GM12878 (cell line): Measurements from ENCODE around the gene TBC1D19. TPM values are rescaled to one million over a fixed set of nuclear protein-coding genes. Genes with fewer than 3 reads are reported as not detected.

ENCODE experiments used
- ATAC-seq: fragments of 200-7000 bp; cut with Tn5 transposase; 3 replicates; pipeline ENCODE4 v1.9.1; 2020; ENCODE audit warnings: mild to moderate bottlenecking, moderate library complexity
- BruUV-seq: library from RNA; stranded (reverse); fragments of 400-500 nt; replicated peaks from 2 replicates; lab custom pipeline; 2021; lab: Mats Ljungman, UMichigan
- CTCF ChIA-PET: fragments of 300-600 bp; sonication (Branson Sonifier 250); formaldehyde crosslinking; extraction: SDS; loops from one replicate; lab custom pipeline; 2021; ENCODE audit warnings: inconsistent platforms; lab: Yijun Ruan, JAX
- POLR2A ChIA-PET: fragments of 350-600 bp; formaldehyde crosslinking; extraction: SDS; loops from one replicate; lab custom pipeline; 2021; ENCODE audit warnings: inconsistent platforms; lab: Charles Lee
- RAD21 ChIA-PET: fragments of 300-600 bp; sonication (Branson Sonifier 250); formaldehyde crosslinking; loops from one replicate; lab custom pipeline; 2023; ENCODE audit warnings: antibody characterized with exemption; ENCODE audit not compliant: unreplicated experiment; lab: Charles Lee
- SMC1A ChIA-PET: fragments of 300-600 bp; sonication (Branson Sonifier 250); formaldehyde crosslinking; loops from one replicate; lab custom pipeline; 2023; ENCODE audit not compliant: unreplicated experiment, uncharacterized antibody; lab: Charles Lee
- DNase-seq: peaks from one replicate; pipeline ENCODE4 v3.0.0-alpha.2; 2011; ENCODE audit warnings: low read depth, low spot score
- FAIRE-seq: peaks from 3 replicates; lab custom pipeline; 2011; peaks lifted over from hg19 to GRCh38; lab: Jason Lieb, UNC
- H2AFZ ChIP-seq: 2 replicates; pipeline ENCODE4 v1.6.0; 2011; ENCODE audit warnings: low read depth, low read length, control low read depth; ENCODE audit not compliant: control insufficient read depth
- H3K27ac ChIP-seq: 2 replicates; pipeline ENCODE4 v1.5.1; 2011; ENCODE audit warnings: control low read depth; ENCODE audit not compliant: control insufficient read depth, insufficient read depth
- H3K27me3 ChIP-seq, 2 experiments: replicated peaks in 1 of 2; 2 replicates each; pipeline versions ENCODE4 v1.6.0 to v1.6.1; 2011; ENCODE audit warnings: low read length in 1 of 2; ENCODE audit not compliant: control insufficient read depth in 2 of 2, insufficient read depth in 2 of 2
- H3K36me3 ChIP-seq, 2 experiments: 2 replicates each; pipeline ENCODE4 v1.5.1; 2011; ENCODE audit warnings: low read length in 1 of 2; ENCODE audit not compliant: control insufficient read depth in 2 of 2, insufficient read depth in 2 of 2
- H3K4me1 ChIP-seq: 2 replicates; pipeline ENCODE4 v1.6.1; 2011; ENCODE audit warnings: mild to moderate bottlenecking, low read length, moderate library complexity, mixed read lengths; ENCODE audit not compliant: control insufficient read depth, insufficient read depth
- H3K4me2 ChIP-seq: 2 replicates; pipeline ENCODE4 v1.6.0; 2011; ENCODE audit warnings: control low read depth; ENCODE audit not compliant: control insufficient read depth, insufficient read depth
- H3K4me3 ChIP-seq: fragments of 200-600 bp; sonication (generic); 2 replicates; pipeline ENCODE4 v1.5.1; 2016
- H3K79me2 ChIP-seq: 2 replicates; pipeline ENCODE4 v1.6.0; 2011; ENCODE audit warnings: low read length; ENCODE audit not compliant: control insufficient read depth, insufficient read depth
- H3K9ac ChIP-seq: 2 replicates; pipeline ENCODE4 v1.8.0; 2011; ENCODE audit warnings: low read length, control low read depth, mixed read lengths; ENCODE audit not compliant: control insufficient read depth, insufficient read depth
- H3K9me3 ChIP-seq: replicated peaks from 3 replicates; pipeline ENCODE4 v1.5.1; 2011; ENCODE audit warnings: mild to moderate bottlenecking, low read length; ENCODE audit not compliant: control insufficient read depth, insufficient read depth
- H4K20me1 ChIP-seq: 2 replicates; pipeline ENCODE4 v1.6.0; 2011; ENCODE audit not compliant: control insufficient read depth, insufficient read depth
- E2F4 ChIP-seq: IDR thresholded peaks from 2 replicates; pipeline ENCODE4 v1.6.1; 2012; ENCODE audit warnings: low read depth, low read length, improper control_type of control experiment
- EP300 ChIP-seq, 2 experiments: fragments of 150-350 bp in 1 of 2; IDR thresholded peaks; 2 replicates each; pipeline ENCODE4 v1.6.1; 2011 to 2012; ENCODE audit warnings: low read depth in 2 of 2, low read length in 2 of 2, borderline replicate concordance in 1 of 2, improper control_type of control experiment in 1 of 2, inconsistent platforms in 1 of 2; ENCODE audit not compliant: control insufficient read depth in 1 of 2
- EZH2 ChIP-seq: IDR thresholded peaks from 2 replicates; pipeline ENCODE4 v1.6.1; 2012; ENCODE audit warnings: low read depth, mild to moderate bottlenecking, control low read depth, inconsistent platforms, low read length, borderline replicate concordance; ENCODE audit not compliant: control insufficient read depth
- MYB ChIP-seq: fragments of 150-350 bp; IDR thresholded peaks from 2 replicates; pipeline ENCODE4 v1.6.1; 2014; ENCODE audit warnings: mild to moderate bottlenecking, low read depth, low read length, borderline replicate concordance
- SMARCA5 ChIP-seq: fragments of 450-650 bp; IDR thresholded peaks from 2 replicates; pipeline ENCODE4 v1.6.1; 2017; ENCODE audit warnings: mild to moderate bottlenecking
- WGBS: methylation state at CpG from one replicate; pipeline ENCODE4 v1.1.6; 2016; ENCODE audit warnings: low lambda C conversion rate; ENCODE audit not compliant: insufficient replicate concordance, insufficient coverage; ENCODE audit errors: missing lambda C conversion rate; 5-methylcytosine and 5-hydroxymethylcytosine counted together
- in situ Hi-C: fragments of 300-500 bp; cut with MboI; formaldehyde crosslinking; loops from 9 replicates; pipeline ENCODE4 v1.14.3; 2018; ENCODE audit warnings: mixed read lengths
- intact Hi-C: fragments of 100-400 bp; cut with micrococcal nuclease; formaldehyde crosslinking; loops from one replicate; pipeline ENCODE4 v1.14.2; 2022; ENCODE audit not compliant: unreplicated experiment
- polyA plus RNA-seq, 11 experiments: library from polyadenylated mRNA; depleted of rRNA in 4 of 11; unstranded in 6 of 11; stranded (reverse) in 5 of 11; fragments of >200 nt; fragmentation: Nextera tagmentation in 4 of 11; fragmentation: Illumina TruSeq in 1 of 11; extraction: Ambion mirVana in 4 of 11; extraction: Trizol in 1 of 11; gene quantifications; 1 replicate in 1 of 11; 2 replicates in 10 of 11; pipeline versions ENCODE4 v1.2.1 to v1.2.3, GENCODE V29; 2011 to 2016; ENCODE audit warnings: inconsistent platforms in 2 of 11, missing spikeins in 2 of 11, low read depth in 1 of 11
- total RNA-seq, 4 experiments: library from RNA; depleted of rRNA in 3 of 4; stranded (reverse); fragments of >200 nt in 3 of 4; fragmentation: Illumina TruSeq in 1 of 4; extraction: Trizol in 1 of 4; gene quantifications; 2 replicates each; pipeline versions ENCODE4 v1.2.1 to v1.2.3, GENCODE V29; 2013 to 2021

Gene TBC1D19
- total and polyA plus RNA-seq, 10 of the 15 experiments (the other 5 are each of a cell fraction or from before 2014, with no cell fraction given) = 0.29 to 3.9 (median 2.1) TPM

GRCh38 chr4:26758899-26759298 lies 175.0 kb downstream of the TBC1D19 start (continued):
- no peak for TF ChIP-seq EZH2
- TF ChIP-seq SMARCA5 = no peak
- TF ChIP-seq E2F4 = no peak
- TF ChIP-seq EP300 (IDR thresholded peaks at IDR 0.05; ENCODE audit: borderline replicate concordance in 1 of 2, control insufficient read depth in 1 of 2, low read depth in 2 of 2, low read length in 2 of 2) = no peak

GRCh38 chr4:26762650-26763049 lies 178.8 kb downstream of the TBC1D19 start:
- RAD21 ChIA-PET = no interaction called here
- TF ChIP-seq MYB = no peak
- H3K79me2 ChIP-seq = no peaks in the 10 kb centered on the region
- ATAC-seq (no peak), FAIRE-seq (no peak), DNase-seq (no peak)
- SMC1A ChIA-PET = interaction anchor here (1.1 kb wide), 1 partner anchor 8 kb away, joined by 4 read pairs; no protein-coding TSS in a partner anchor
- no peaks in the 10 kb centered on the region for H3K9me3 ChIP-seq
- no peak overlapping the region for H3K4me3 ChIP-seq
- no TSS peak for BruUV-seq
- no peak overlapping the region for H3K27ac ChIP-seq
- no peak overlapping the region for H3K4me2 ChIP-seq
- 92% methylated on average over 2 of the region's 2 CpGs for WGBS
- no peaks in the 10 kb centered on the region; a peak in 1 of 4 replicates for H3K27me3 ChIP-seq
- H4K20me1 ChIP-seq = no peaks in the 10 kb centered on the region
- intact Hi-C loops = no loop called here
- no peaks in the 10 kb centered on the region for H3K36me3 ChIP-seq
- in situ Hi-C loops = no loop called here
- POLR2A ChIA-PET = no interaction called here
- no peak overlapping the region for H3K9ac ChIP-seq
- CTCF ChIA-PET = no interaction called here
- H3K4me1 ChIP-seq = no peaks in the 10 kb centered on the region
- no peak overlapping the region for H2AFZ ChIP-seq
